Thyroid gland (tissue), 4 donors: ENCODE measurements around the gene GLOD4.

ENCODE experiments used
- POLR2A ChIP-seq, 2 donors: fragments of 450-650 bp; IDR thresholded peaks; one replicate each; pipeline ENCODE4 v1.6.1; 2017; ENCODE audit warnings: antibody characterized with exemption in 2 of 2, mild to moderate bottlenecking in 2 of 2, moderate library complexity in 1 of 2
- TF ChIP-seq, protein P1 (sequence below), 6 experiments: fragments of 200-600 bp in 3 of 6; fragments of 450-650 bp in 3 of 6; sonication (generic) in 3 of 6; IDR thresholded peaks; one replicate each; pipeline ENCODE4 v1.5.1; 2016 to 2019; ENCODE audit warnings: antibody characterized with exemption in 6 of 6, mild to moderate bottlenecking in 2 of 6, inconsistent platforms in 1 of 6, moderate library complexity in 1 of 6

DNA sequence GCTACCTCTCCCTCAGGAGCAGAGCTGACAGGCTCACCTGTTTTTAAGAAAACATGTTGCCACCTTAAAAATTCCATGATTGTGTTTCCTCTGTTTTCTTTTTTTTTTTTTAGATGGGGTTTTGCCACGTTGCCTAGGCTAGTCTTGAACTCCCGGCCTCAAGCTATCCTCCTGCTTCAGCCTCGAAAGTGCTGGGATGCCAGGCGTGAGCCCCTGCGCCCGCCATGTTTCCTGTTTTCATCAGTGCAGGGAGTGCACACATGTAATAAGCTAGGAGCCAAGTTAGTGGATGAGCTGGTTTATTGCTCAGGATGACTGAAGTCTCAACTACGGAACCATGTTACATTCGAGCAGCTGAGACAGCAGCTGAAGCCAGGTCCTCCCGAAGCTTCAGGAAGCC, 13.6 kb upstream of the GLOD4 start:
- TF ChIP-seq POLR2A (IDR thresholded peaks at IDR 0.05): no peak
- TF ChIP-seq, protein P1, sequence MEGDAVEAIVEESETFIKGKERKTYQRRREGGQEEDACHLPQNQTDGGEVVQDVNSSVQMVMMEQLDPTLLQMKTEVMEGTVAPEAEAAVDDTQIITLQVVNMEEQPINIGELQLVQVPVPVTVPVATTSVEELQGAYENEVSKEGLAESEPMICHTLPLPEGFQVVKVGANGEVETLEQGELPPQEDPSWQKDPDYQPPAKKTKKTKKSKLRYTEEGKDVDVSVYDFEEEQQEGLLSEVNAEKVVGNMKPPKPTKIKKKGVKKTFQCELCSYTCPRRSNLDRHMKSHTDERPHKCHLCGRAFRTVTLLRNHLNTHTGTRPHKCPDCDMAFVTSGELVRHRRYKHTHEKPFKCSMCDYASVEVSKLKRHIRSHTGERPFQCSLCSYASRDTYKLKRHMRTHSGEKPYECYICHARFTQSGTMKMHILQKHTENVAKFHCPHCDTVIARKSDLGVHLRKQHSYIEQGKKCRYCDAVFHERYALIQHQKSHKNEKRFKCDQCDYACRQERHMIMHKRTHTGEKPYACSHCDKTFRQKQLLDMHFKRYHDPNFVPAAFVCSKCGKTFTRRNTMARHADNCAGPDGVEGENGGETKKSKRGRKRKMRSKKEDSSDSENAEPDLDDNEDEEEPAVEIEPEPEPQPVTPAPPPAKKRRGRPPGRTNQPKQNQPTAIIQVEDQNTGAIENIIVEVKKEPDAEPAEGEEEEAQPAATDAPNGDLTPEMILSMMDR (IDR thresholded peaks at IDR 0.05): no peak
